Stomach smooth muscle (tissue), 2 donors: ENCODE results near the gene PRCC.

Experiments used
- H3K27ac ChIP-seq: one replicate; pipeline ENCODE4 v1.7.0; 2013; ENCODE audit warnings: mild to moderate bottlenecking, low read length, inconsistent platforms
- H3K27me3 ChIP-seq, 2 donors: one replicate each; pipeline ENCODE4 v1.7.0; 2013; ENCODE audit warnings: low read length in 2 of 2; ENCODE audit not compliant: insufficient read depth in 2 of 2, control insufficient read depth in 1 of 2
- H3K36me3 ChIP-seq, 2 donors: one replicate each; pipeline ENCODE4 v1.7.0; 2013; ENCODE audit warnings: low read length in 2 of 2; ENCODE audit not compliant: control insufficient read depth in 2 of 2, insufficient read depth in 2 of 2
- H3K4me1 ChIP-seq: one replicate; pipeline ENCODE4 v1.7.0; 2013; ENCODE audit warnings: low read length; ENCODE audit not compliant: control insufficient read depth, insufficient read depth
- H3K4me3 ChIP-seq, 2 donors: one replicate each; pipeline ENCODE4 v1.7.0; 2013; ENCODE audit warnings: low read length in 2 of 2
- H3K9ac ChIP-seq, 2 donors: one replicate each; pipeline ENCODE4 v1.7.0; 2013; ENCODE audit warnings: low read length in 2 of 2, mild to moderate bottlenecking in 1 of 2
- H3K9me3 ChIP-seq, 2 donors: one replicate each; pipeline ENCODE4 v1.7.0; 2013; ENCODE audit warnings: low read length in 2 of 2; ENCODE audit not compliant: control insufficient read depth in 2 of 2
- donor health status: healthy.
- donor health status: Pancreatic carcinoma.

The PRCC gene

GRCh38 chr1:156847591-156848460 is 80.5 kb downstream of the PRCC start:
- Histone ChIP-seq H3K4me1 (peaks cover 11% of the 10 kb centered on the region), H3K27ac (no peak overlapping the region), H3K27me3 (peaks cover 35 to 43% of the 10 kb centered on the region in 2 donors), H3K9me3 (no peaks in the 10 kb centered on the region), H3K36me3 (no peaks in the 10 kb centered on the region), H3K9ac (no peak overlapping the region), H3K4me3 (no peak overlapping the region)

GRCh38 chr1:156848461-156849150 is 81.3 kb downstream of the PRCC start:
- peaks cover 30 to 37% of the 10 kb centered on the region in 2 donors for H3K27me3 ChIP-seq
- H3K9me3 ChIP-seq: no peaks in the 10 kb centered on the region
- H3K36me3 ChIP-seq: no peaks in the 10 kb centered on the region

GRCh38 chr1:156849151-156849496 is 81.8 kb downstream of the PRCC start:
- Histone ChIP-seq H3K9me3 (no peaks in the 10 kb centered on the region), H3K36me3 (no peaks in the 10 kb centered on the region), H3K27me3 (peaks cover 25 to 33% of the 10 kb centered on the region in 2 donors), H3K4me3 (no peak overlapping the region), H3K27ac (no peak overlapping the region), H3K9ac (no peak overlapping the region), H3K4me1 (peaks cover 11% of the 10 kb centered on the region)

More at GRCh38 chr1:156848461-156849150, 81.3 kb downstream of the PRCC start:
- Histone ChIP-seq H3K4me1 (peaks cover 11% of the 10 kb centered on the region), H3K4me3 (no peak overlapping the region), H3K27ac (no peak overlapping the region), H3K9ac (no peak overlapping the region)
